Activated T-cell treated with anti-CD3 and anti-CD28 coated beads, Interleukin-2, amount 50 U/mL, for 72 hours (primary cell): ENCODE results near the gene FBXO10. TPM values are rescaled to one million over a fixed set of nuclear protein-coding genes. Genes with fewer than 3 reads are reported as not detected.
"Not testable (repeated sequence)": the region's sequence is repeated elsewhere in the genome, so short reads cannot be mapped to it uniquely, and the experiment has no call there.

Source experiments
- ATAC-seq, 2 donors: fragments of 150-1000 bp; cut with Tn5 transposase; replicated peaks in 1 of 2; 2 replicates each; pipeline ENCODE4 v1.10.0; 2021; ENCODE audit warnings: moderate library complexity in 2 of 2, mild to moderate bottlenecking in 1 of 2
- DNase-seq, 2 donors: peaks; one replicate each; pipeline ENCODE4 v3.0.0; 2021 to 2022; ENCODE audit warnings: mixed read lengths in 1 of 2
- H3K27ac Mint-ChIP-seq: one replicate; pipeline ENCODE4 v1.8.0; 2022; ENCODE audit warnings: mild to moderate bottlenecking, moderate library complexity, mixed read lengths
- H3K27me3 Mint-ChIP-seq: one replicate; pipeline ENCODE4 v1.8.0; 2022; ENCODE audit warnings: low read depth, mixed read lengths
- H3K36me3 Mint-ChIP-seq, 2 donors: one replicate each; pipeline ENCODE4 v1.8.0; 2022; ENCODE audit warnings: mixed read lengths in 2 of 2, mild to moderate bottlenecking in 1 of 2; ENCODE audit not compliant: insufficient read depth in 2 of 2
- H3K4me1 Mint-ChIP-seq: one replicate; pipeline ENCODE4 v1.8.0; 2022; ENCODE audit warnings: low read depth, mixed read lengths
- H3K4me3 Mint-ChIP-seq, 2 donors: one replicate each; pipeline ENCODE4 v1.8.0; 2022; ENCODE audit warnings: mild to moderate bottlenecking in 2 of 2, mixed read lengths in 2 of 2, moderate library complexity in 2 of 2
- H3K9me3 Mint-ChIP-seq, 2 donors: one replicate each; pipeline ENCODE4 v1.8.0; 2022; ENCODE audit warnings: mixed read lengths in 2 of 2
- total RNA-seq, 2 donors: library from RNA; stranded (reverse); gene quantifications; one replicate each; pipeline ENCODE4 v1.2.3, GENCODE V29; 2022

Gene FBXO10
- total RNA-seq, 2 donors from 2014 or later, result 5.0 to 5.2 TPM

DNA sequence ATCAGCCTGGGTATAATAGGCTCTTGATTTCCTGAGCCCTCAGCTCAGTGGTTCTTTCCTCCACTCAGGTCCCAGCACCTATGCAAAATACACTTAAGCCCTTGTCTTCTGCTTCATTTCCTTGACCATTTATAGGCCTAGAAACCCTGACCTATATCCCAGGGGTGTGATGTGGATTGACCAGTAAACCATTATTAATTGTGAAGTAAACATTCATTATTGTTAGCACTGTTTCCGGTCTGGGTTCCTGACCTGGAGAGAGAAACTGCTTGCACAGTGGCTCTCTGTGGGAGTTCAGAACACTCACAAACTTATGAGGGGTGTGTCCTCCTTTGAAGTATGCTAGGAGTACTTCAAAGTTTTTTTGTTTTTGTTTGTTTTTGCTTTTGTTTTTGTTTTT, 35.8 kb upstream of the FBXO10 start:
- Mint-ChIP-seq H3K27me3 (peaks cover 18% of the 10 kb centered on the region), H3K36me3 (no peaks in the 10 kb centered on the region), H3K4me3 (no peak overlapping the region), H3K27ac (no peak overlapping the region), H3K9me3 (no peaks in the 10 kb centered on the region), H3K4me1 (no peaks in the 10 kb centered on the region)
- no peak for ATAC-seq
- no peak for DNase-seq

DNA sequence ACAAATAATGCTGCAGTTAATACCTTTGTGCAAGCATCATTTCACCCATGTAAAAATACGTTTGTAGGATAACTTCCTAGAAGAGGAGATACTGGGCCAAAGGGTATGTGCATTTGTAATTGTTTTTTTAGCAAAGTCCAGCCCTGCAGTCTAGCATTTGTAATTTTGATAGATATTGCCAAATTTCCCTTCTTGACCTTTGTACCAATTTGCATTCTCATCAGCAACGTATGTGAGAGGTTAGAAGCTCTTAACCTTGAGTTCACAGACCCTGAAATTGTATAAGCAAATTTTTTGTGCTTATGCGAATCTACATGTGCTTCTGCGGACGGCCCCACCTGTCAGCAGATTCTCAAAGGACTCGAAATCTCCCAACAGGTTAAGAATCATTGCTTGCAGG, 34.8 kb upstream of the FBXO10 start:
- H3K27ac Mint-ChIP-seq, result no peak overlapping the region

GRCh38 chr9:37609735-37610397, 33.7 kb upstream of the FBXO10 start:
- Mint-ChIP-seq H3K9me3 (no peaks in the 10 kb centered on the region), H3K4me1 (no peaks in the 10 kb centered on the region), H3K27ac (no peak overlapping the region), H3K4me3 (no peak overlapping the region), H3K27me3 (peaks cover 18% of the 10 kb centered on the region), H3K36me3 (no peaks in the 10 kb centered on the region)
- DNase-seq (no peak), ATAC-seq (no peak)

More for the DNA sequence above, 34.8 kb upstream of the FBXO10 start:
- Mint-ChIP-seq H3K36me3 (no peaks in the 10 kb centered on the region), H3K9me3 (no peaks in the 10 kb centered on the region), H3K27me3 (peaks cover 18% of the 10 kb centered on the region), H3K4me3 (no peak overlapping the region), H3K4me1 (no peaks in the 10 kb centered on the region)
- ATAC-seq, result no peak
- DNase-seq, result no peak

GRCh38 chr9:37608250-37608649, 32.1 kb upstream of the FBXO10 start:
- Mint-ChIP-seq H3K9me3 (no peaks in the 10 kb centered on the region), H3K4me1 (no peaks in the 10 kb centered on the region), H3K36me3 (no peaks in the 10 kb centered on the region), H3K27ac (no peak overlapping the region), H3K27me3 (peaks cover 13% of the 10 kb centered on the region), H3K4me3 (no peak overlapping the region)
- ATAC-seq (no peak), DNase-seq (no peak)

- Mint-ChIP-seq H3K36me3 (no peaks in the 10 kb centered on the region), H3K27ac (no peak overlapping the region), H3K27me3 (peaks cover 15% of the 10 kb centered on the region), H3K4me1 (no peaks in the 10 kb centered on the region), H3K9me3 (no peaks in the 10 kb centered on the region), H3K4me3 (no peak overlapping the region)
- ATAC-seq (no peak), DNase-seq (no peak)
These were observed 28.1 kb upstream of the FBXO10 start for GRCh38 chr9:37604296-37604695.

DNA sequence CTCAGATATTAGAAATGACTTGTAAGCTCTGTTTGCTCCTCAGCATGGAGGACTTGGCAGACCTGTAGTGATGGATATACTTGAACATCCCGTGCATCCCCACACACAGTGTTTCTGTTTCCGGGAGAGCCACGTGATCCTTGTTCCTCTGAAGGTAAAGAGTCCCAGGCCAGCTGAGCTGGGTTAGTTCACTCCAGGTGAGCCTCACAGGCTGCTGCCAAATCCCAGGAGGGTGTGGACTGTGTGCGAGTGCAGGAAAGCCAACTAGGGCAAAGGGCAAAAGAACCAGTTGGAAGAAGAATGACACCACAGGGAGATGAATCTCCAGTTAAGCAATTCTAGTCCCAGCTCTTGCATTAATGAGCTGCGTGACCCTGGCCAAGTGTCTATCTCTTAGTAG, 26.6 kb upstream of the FBXO10 start:
- no peaks in the 10 kb centered on the region for H3K9me3 Mint-ChIP-seq
- H3K27ac Mint-ChIP-seq, result no peak overlapping the region
- no peak overlapping the region for H3K4me3 Mint-ChIP-seq
- no peaks in the 10 kb centered on the region for H3K4me1 Mint-ChIP-seq
- DNase-seq (no peak), ATAC-seq (no peak)
- H3K27me3 Mint-ChIP-seq, result peaks cover 14% of the 10 kb centered on the region
- H3K36me3 Mint-ChIP-seq, result no peaks in the 10 kb centered on the region

- peaks cover 15% of the 10 kb centered on the region for H3K27me3 Mint-ChIP-seq
- H3K4me3 Mint-ChIP-seq, H3K4me1 Mint-ChIP-seq, H3K9me3 Mint-ChIP-seq, ATAC-seq, H3K36me3 Mint-ChIP-seq, DNase-seq, H3K27ac Mint-ChIP-seq: not testable (repeated sequence)
These were observed 25.9 kb upstream of the FBXO10 start for GRCh38 chr9:37602061-37602460.

- H3K27me3 Mint-ChIP-seq, result peaks cover 17% of the 10 kb centered on the region
- no peaks in the 10 kb centered on the region for H3K9me3 Mint-ChIP-seq
- peaks cover 3 to 5% of the 10 kb centered on the region in 2 donors for H3K36me3 Mint-ChIP-seq
- peaks cover 19% of the 10 kb centered on the region for H3K4me1 Mint-ChIP-seq
- no peak overlapping the region for H3K4me3 Mint-ChIP-seq
- ATAC-seq (no peak), DNase-seq (no peak)
- no peak overlapping the region for H3K27ac Mint-ChIP-seq
These were observed 20.3 kb upstream of the FBXO10 start for GRCh38 chr9:37596504-37596903.

GRCh38 chr9:37593883-37594448, 17.8 kb upstream of the FBXO10 start:
- Mint-ChIP-seq H3K4me1 (peaks cover 40% of the 10 kb centered on the region), H3K27ac (no peak overlapping the region), H3K27me3 (peaks cover 12% of the 10 kb centered on the region), H3K4me3 (peak overlapping the region; percentile 73 to 100), H3K36me3 (peaks cover 3 to 8% of the 10 kb centered on the region in 2 donors), H3K9me3 (no peaks in the 10 kb centered on the region)
- ATAC-seq (no peak), DNase-seq (no peak)

GRCh38 chr9:37592108-37592951, 16.1 kb upstream of the FBXO10 start, which contains the start of gene TOMM5:
Gene TOMM5 (minus strand): TSS chr9:37592597. CDS start chr9:37592532, 65 bp downstream.
- peak within 1 kb of the TSS; percentile 100 for H3K4me3 Mint-ChIP-seq
- H3K36me3 Mint-ChIP-seq, result peaks cover 5 to 13% of the 10 kb centered on the region in 2 donors
- peaks cover 12% of the 10 kb centered on the region for H3K27me3 Mint-ChIP-seq
- no peaks in the 10 kb centered on the region for H3K9me3 Mint-ChIP-seq
- ATAC-seq, result peak; percentile 99
- H3K4me1 Mint-ChIP-seq, result peaks cover 47% of the 10 kb centered on the region
- DNase-seq, result peak; percentile 91 to 94
- H3K27ac Mint-ChIP-seq, result peak within 1 kb of the TSS; percentile 99

GRCh38 chr9:37587521-37587920, 11.3 kb upstream of the FBXO10 start:
- Mint-ChIP-seq H3K36me3 (peaks cover 19 to 42% of the 10 kb centered on the region in 2 donors), H3K9me3 (no peaks in the 10 kb centered on the region)

GRCh38 chr9:37583522-37584121, 7.4 kb upstream of the FBXO10 start:
- peaks cover 15 to 34% of the 10 kb centered on the region in 2 donors for H3K36me3 Mint-ChIP-seq
- no peaks in the 10 kb centered on the region for H3K9me3 Mint-ChIP-seq

More at GRCh38 chr9:37587521-37587920, 11.3 kb upstream of the FBXO10 start:
- Mint-ChIP-seq H3K27me3 (no peaks in the 10 kb centered on the region), H3K27ac (no peak overlapping the region), H3K4me1 (peaks cover 46% of the 10 kb centered on the region), H3K4me3 (no peak overlapping the region)
- ATAC-seq (no peak), DNase-seq (no peak)

More at GRCh38 chr9:37583522-37584121, 7.4 kb upstream of the FBXO10 start:
- ATAC-seq (no peak), DNase-seq (no peak)
- no peak overlapping the region for H3K4me3 Mint-ChIP-seq
- no peaks in the 10 kb centered on the region for H3K27me3 Mint-ChIP-seq
- H3K27ac Mint-ChIP-seq, result peak overlapping the region; percentile 55
- H3K4me1 Mint-ChIP-seq, result peaks cover 13% of the 10 kb centered on the region
